GM18868 (cell line): ENCODE data around the gene LVRN.

ENCODE experiments used
- ATAC-seq: cut with Tn5 transposase; IDR thresholded peaks from one replicate; pipeline ENCODE4 v1.9.1; 2021; ENCODE audit warnings: mild to moderate bottlenecking, moderate library complexity; ENCODE audit not compliant: unreplicated experiment

Gene LVRN

DNA sequence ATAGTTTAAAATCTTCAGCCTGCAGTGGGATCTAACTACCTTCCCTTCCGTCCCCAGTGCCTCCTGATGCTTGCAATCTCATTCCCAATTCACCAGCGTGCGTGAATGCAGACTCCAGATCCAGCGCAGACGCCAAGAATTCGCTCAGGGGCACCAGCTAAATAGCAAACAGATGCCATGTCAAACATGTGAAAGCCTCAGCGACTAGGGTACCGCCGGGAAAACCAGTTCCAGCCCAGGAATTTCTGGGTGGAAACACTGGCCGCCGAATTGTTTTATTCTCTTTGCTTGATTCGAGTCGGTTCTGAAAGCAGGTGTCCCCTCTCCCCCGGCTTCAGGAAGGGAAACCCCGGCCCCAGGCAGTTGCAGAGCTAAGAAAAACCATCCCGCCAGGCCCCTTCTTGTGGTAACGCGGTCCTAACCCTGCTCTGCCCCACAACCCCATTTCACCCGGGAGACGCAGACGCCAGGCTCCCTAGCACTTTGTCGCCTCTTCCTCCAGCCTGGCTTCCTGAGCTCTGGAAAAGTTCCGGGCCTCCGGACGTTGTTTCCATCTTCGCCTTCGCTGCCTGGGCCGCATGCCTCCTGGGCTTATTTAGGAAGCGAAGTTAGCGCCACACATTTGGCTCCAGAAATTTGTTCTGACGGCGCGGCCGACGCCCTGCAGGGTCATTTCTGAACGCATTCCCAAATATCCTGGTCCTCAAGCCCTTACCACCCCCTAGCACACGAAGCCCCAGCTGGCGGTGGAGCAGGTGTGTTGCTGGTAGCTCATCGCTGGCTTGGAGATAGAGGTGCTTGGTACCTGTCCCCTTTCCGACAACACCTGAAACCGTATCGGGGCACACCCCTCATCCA lies 665 bp upstream of the LVRN start:
- ATAC-seq, result no peak

DNA sequence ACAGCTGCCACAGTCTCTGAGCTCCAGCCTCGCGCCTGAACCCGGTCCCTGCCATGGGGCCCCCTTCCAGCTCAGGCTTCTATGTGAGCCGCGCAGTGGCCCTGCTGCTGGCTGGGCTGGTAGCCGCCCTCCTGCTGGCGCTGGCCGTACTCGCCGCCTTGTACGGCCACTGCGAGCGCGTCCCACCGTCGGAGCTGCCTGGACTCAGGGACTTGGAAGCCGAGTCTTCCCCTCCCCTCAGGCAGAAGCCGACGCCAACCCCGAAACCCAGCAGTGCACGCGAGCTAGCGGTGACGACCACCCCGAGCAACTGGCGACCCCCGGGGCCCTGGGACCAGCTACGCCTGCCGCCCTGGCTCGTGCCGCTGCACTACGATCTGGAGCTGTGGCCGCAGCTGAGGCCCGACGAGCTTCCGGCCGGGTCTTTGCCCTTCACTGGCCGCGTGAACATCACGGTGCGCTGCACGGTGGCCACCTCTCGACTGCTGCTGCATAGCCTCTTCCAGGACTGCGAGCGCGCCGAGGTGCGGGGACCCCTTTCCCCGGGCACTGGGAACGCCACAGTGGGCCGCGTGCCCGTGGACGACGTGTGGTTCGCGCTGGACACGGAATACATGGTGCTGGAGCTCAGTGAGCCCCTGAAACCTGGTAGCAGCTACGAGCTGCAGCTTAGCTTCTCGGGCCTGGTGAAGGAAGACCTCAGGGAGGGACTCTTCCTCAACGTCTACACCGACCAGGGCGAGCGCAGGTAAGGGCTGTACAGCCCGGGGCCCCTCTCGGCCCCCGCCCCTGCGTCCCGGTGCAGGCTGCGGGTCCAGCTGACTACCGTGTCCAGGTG lies 509 bp downstream of the LVRN start:
- no peak for ATAC-seq

DNA sequence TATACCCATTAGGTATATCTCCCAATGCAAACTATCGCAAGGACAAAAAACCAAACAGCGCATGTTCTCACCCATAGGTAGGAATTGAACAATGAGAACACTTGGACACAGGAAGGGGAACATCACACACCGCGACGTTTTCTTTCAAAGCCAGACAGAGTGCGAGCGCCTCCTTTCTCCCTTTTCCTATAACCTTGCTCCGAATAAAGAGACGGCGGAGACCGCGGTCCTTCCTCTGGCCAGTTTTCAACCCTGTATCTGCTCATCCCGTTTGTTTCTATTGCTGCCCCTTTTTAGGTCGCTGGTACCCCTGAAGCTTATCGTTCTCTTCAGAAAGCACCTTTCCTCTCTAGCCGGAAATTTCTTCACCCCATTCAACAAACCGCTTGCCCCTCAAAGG lies 1.3 kb downstream of the LVRN start:
- no peak for ATAC-seq

DNA sequence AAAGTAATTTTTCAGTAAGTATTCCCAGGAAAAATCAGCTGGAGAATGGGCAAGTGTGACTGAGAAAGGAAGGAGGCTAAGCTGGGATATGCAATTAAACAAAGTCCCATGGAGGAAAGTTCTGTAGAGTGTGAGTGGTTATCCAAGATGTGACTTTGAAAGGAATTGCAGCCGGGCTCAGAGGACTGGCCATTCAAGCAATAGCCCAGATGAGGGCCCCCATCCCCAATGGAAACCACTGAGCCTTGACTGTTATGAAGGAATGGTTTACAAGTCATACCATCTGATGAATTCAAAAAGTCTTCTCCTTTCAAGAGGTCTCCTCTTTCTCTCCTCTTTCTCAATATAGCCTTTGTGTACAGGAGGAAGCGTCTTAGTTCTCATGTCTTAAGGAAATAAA lies 6.5 kb downstream of the LVRN start:
- ATAC-seq, result no peak

DNA sequence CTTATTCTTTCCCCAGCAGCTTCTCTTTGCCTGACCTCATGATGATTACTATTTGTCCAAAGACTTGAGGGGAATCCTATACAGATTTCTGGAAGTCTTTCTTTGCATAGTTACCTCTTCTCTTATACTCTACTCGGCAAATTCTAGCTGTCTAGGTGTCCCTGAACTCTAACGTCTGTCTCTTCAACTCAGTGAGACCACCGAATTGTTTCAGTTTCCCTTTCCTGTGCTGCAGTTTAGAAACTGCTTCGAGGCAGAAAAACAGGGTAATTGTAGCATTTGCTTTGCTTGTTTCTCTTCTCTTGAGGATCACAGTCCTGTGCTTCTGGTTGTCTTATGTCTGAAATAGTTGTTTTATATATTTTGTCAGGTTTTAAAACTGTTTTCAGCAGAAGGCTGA lies 14.8 kb downstream of the LVRN start:
- ATAC-seq, result peak; percentile 74

DNA sequence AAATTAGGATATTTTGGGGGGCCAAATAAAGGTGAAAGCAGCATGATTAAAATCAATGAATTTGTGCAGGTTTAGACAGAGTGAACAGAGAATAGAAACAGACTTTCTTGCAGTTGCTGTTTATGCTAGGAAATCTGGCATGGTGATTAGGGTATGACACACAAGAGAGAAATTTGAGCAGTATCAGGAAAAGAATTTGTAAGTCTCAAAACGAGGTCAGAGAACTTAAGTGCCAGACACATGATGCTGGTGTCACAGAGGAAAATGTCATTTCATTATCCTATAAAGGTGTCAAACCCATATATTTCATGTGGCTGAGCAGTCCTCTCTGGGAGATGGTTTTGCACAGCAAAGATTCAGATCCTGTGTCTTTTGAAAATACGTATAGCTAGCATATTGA lies 15.7 kb downstream of the LVRN start:
- no peak for ATAC-seq

DNA sequence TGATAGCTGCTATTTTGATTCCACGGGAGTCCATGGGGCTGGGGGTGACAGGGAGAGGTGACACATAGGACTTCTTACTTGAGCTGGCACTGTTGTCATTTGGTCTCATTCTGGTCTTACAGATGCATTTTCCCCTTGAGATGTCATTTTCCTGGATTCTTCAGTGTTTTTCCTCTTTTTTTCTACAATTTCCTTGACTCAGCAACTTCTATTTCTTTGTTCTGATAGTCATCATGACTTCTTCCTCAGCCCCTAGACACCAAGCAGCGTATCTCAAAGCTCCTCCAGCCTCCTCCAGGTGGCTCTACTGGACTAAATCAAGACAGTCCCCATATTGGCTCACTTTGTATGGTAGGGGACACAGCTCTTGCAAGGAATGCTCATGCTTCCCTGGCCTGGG lies 16.5 kb downstream of the LVRN start:
- no peak for ATAC-seq

DNA sequence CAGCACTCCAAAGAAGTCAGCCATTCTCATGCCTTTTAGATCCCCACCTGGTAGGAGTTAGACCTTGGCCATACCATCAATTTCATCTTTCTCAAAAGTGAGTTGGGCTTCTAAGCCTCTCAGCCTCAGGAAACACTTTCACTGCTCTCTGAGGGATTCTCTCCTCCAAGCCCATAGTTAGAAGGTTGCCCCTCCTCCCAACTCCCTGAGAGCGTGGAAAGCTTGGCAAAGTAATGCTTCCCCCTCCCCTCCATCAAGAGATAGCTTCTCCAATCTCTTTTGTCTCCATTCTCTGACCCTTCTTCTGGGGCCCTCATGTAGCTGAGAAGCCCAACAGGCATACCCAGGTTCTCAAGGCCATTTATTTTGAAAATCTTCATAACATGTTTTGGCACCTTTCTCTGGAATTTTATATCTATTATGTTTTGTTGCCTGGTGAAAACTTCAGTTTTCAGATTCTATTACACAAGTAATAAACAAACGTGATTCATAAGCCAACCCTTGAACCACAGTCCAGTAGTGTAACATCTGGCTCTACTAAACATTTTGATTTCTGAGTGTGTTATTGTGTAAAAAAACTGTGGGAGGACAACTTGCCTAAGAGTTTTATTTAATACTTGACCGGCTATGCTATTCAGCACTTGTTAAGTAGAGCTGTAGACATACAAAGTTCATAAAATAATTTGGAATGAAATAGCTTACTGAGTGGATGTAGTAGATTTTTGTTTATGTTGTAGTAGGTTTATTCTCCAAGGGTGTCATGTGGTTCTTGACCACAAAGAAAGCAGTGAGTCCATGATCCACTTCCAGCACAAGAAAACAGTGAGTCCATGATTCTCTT lies 17.1 kb downstream of the LVRN start:
- ATAC-seq, result no peak

DNA sequence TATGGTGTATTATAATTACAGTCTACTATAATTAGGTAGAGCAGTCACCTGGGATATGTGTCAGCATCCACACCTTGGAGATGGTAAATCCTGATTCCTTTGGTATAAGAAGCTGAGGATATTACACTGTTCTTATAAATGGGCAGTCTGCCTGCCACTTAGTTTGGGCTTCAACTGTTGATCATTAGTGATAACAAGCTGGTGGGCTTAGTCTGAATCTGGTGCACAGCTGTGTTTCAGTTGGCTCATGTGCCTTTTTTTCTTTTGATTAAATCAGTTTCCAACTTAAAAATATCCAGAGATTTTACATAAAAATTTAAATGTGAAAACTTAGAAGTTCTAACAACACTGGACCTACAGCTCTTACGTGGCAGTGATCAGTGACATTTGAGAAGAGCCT lies 21.2 kb downstream of the LVRN start:
- ATAC-seq, result no peak

DNA sequence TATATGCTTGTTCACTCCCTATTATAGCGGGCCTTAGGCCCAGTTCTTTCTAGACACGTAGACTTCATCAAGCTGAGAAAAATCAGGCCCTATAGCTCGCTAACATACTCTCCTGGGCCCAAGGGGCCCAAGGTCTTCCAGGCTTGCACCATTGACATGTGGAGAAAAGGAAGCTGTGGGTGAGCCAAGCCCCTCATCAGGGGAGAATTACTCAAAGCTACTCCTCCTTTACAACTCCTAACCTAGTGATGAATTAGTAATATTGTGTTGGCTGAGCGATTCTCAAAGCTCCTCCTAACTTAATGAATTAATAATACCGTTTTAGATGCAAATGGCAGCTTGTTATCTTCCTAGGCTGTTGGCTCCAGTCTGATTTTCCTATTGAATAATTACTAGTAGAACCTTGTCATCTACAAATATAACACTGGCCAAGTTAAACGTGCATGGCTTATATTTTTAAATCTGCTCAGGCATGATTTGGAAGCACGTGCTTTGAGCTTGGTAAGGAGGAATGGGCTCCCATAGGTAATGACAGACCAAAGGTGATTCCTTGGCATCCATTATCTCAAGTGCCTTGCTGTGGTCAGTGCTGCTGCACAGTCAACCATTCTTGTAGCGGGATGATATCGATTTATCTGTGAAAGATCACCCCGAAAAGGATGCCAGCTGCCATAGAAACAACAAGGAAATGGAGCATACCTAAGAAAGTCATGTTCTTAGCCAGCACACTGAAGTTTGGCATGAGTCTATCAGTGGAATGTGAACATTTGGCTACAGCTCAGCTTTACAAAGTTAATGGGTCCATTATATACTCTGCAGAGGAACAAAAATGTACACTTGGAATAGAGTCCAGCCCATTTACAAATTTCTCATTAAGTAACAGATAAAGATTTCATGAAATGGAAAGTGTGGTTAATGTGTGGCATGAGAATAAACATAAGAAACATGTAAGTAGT lies 23.8 kb downstream of the LVRN start:
- ATAC-seq, result no peak

DNA sequence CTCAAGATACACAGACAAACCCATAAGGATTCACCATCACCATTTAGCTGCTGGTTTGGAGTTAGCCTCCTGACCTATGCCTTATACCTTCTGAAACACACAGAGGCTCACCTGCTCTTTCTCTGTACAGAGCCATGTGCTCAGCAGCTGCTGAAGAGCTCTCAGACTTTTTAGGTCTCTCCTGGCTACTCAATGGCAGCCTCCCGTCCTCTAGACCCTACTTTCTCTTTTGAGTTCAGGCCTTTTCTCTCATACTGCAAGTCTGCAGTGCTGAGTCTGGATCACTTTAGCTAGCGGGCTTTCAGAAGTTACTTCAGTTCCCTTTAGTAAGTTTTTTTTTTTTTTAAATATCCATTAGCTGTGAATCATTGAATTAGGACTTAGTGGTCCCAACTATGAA lies 25.7 kb downstream of the LVRN start:
- no peak for ATAC-seq

DNA sequence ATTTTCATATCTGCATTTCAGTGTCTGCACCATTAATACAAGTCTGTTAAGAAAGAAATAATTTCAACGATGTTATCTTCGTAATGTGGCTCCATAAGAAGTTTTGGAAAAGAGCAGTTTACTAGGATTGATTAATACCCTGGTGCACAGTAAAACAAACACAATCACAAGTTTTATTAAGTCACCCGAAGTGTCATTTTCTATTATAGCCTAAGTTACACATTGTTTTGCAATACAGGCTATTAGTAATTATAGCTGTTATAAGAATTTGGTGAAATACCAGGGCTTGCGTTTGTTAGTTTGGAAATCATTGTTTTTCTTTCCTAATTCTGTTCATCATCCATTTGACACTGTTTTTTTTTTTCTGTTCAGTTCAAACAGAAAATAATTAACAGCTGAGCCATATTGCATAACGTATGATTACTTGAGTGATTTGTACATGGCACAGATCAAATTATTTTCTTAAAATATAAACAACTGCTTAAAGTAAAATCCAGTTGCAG lies 30.6 kb downstream of the LVRN start:
- ATAC-seq, result no peak

DNA sequence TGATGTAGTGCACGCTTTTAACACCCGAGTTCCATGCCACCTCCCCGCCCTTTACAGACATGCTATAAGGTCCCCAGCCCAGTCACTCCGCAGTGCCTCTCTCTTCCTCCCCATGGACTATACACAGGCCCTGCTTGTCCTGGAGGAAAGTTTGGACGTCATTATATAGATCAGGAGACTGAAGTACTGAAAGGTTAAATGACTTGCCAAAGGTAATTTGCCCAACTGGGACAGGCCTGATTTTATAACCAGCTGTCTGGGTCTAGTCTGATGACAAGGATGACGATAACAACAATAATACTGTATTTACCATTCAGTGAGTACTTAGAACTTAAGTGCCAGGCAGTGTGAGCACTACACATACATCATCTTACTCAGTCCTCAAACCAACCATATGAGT lies 33.1 kb downstream of the LVRN start:
- ATAC-seq, result no peak

DNA sequence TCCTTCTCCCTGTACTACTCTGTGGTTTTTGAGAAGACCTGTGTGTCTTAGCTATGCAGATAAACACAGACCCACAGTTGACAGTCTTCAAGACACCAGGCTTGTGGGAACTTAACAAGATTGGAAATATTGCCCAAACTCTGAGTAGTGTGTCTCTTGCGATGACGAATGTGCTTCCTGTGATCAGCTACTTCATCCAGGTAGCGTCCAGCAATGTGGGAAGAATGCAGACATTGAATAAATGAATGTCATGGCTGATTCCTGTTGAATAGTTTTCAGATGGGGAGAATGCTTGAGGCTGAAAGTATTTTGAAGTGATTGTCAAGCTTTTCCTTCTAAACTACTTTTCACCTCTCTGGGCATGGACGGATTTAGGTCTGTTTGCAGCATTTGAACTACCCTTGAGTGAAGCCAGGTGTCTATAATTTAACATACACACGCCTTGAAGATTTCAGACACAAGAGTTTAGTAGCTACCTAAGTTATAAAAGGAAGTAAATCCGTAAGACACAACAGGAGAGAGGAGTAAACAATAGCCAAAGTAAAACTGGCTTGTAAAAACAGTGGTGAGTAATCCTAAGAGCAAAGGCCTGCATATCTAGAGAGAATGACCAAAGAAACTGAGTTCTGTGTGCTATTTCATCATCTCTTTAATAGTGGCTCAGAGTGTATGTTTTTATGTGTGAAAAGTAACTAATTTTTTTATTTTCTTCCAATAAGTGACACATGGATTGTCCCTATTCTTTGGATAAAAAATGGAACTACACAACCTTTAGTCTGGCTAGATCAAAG lies 40.0 kb downstream of the LVRN start:
- no peak for ATAC-seq

DNA sequence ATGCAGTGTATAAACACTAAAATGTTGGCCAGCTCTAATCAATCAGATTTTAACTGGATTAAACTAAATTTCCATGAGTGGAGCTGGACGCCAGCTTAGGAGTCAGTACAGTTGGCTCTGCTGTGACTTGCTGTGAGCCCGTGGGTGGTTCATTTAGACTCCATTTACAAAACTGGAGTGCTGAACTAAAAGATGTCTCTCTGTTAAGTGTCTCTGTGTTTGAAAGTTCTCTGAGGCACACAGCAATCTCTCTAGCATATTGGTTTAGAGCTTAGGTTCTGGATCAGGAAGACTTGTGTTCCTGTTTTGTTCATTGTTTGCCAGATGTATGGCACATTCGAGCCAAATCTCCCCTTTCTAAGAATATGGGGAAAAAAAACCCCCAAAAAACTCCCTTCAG lies 42.0 kb downstream of the LVRN start:
- ATAC-seq, result no peak

DNA sequence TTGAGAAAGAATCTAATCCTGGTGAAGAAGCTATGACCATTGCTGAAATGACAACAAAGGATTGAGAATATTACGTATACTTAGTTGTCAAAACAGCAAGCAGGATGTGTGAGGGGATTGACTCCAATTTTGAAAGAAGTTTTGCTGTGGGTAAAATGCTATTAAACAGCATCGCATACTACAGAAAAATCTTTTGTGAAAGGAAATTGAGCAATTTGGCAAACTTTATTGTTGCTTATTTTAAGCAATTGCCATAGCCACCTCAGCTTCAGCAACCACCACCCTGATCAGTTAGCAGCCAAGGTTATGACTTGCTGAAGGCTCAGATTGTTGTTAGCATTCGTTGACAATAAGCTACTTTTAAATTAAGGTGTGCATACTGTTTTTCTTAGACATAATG lies 47.5 kb downstream of the LVRN start:
- no peak for ATAC-seq

DNA sequence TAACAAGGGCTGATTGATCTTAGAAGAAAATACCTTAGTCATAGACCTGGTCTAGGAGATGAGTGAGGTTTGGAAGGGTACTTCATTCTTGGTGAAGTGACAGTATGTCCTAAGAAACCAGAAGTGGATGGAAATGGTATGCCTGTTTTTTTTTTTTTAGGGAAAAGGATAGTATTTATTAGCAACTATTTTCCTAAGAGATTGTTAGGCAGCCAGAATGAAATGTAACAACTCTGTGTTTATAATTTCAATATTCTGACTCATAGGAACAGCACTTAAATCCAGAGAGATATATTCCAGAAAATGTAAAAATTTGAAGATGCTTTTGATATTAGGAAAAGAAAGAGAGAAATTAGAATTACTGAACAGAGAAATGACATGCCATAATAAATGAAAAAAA lies 48.8 kb downstream of the LVRN start:
- ATAC-seq, result no peak

DNA sequence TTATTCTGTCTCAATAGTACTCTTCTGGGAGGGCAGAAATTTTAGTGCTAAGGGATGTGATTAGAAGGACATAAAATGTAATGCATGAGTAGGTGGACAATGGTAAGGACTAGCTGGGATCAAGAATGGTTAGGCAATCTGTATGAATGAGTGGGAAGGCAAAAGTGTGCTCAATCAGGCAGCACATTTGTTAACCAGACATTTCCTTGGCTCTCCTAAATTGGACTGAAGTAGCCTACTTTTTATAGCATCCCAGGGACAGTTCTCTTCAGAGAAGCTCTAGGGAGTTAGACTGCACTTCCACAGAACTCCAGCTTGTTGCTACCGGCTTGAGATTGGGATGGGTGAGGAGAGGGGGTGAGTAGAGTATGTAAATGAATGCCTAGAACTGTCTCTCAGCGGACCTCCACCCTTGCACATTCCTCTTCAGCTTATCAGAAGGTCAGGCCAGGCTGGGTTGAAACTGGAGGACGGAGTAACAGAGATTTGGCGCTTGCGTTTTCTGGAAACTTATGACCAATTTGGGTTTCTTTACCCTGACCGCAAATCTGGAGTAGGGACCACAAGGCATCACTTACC lies 51.0 kb downstream of the LVRN start:
- ATAC-seq, result no peak

DNA sequence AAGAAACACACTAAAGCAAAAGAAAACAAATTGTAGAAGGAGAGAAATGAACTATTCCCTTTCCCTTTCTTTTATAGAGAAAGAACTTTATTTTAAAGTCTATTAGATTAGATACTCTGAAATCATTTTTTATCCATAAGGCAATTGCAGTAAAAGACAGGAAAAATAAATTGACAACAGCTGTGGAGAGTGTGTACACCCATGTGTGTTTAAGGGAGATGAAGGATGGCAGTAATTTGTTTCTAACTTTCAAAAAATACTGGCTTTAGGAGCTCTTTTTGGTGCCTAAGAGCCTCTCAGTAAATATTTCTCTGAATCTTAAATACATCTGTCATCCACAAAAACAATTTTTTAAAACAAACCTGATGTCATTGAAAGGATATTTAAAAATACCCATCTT lies 51.7 kb downstream of the LVRN start:
- no peak for ATAC-seq
